ENCODE measurements around the gene EMX2.
"Not testable (repeated sequence)": the region's sequence is repeated elsewhere in the genome, so short reads cannot be mapped to it uniquely, and the experiment has no call there.

EMX2 gene

GRCh38 chr10:117542706-117543224, at the start of gene EMX2:
EMX2 (plus strand) TSS chr10:117542746; CDS start chr10:117543268, 522 bp downstream.
- in situ Hi-C loops (cut with HindIII; ENCODE audit: low pct_ligation_motif_present, low pct_unique_long_range_greater_than_20kb, low sequenced_read_pairs) = no loop called here
- DNase-seq = no peak

GRCh38 chr10:117496031-117496430, 46.5 kb upstream of the EMX2 start:
- in situ Hi-C loops (cut with HindIII; ENCODE audit: low pct_ligation_motif_present, low pct_unique_long_range_greater_than_20kb, low sequenced_read_pairs) = no loop called here
- no peak for DNase-seq

- peak; percentile 75 for DNase-seq
- in situ Hi-C loops (cut with HindIII; ENCODE audit: low pct_ligation_motif_present, low pct_unique_long_range_greater_than_20kb, low sequenced_read_pairs) = no loop called here
These were observed 45.9 kb upstream of the EMX2 start for GRCh38 chr10:117496616-117497028.

- no peak for DNase-seq
- in situ Hi-C loops (cut with HindIII; ENCODE audit: low pct_ligation_motif_present, low pct_unique_long_range_greater_than_20kb, low sequenced_read_pairs) = no loop called here
These were observed 44.8 kb upstream of the EMX2 start for GRCh38 chr10:117497736-117498135.

- no peak for DNase-seq
- in situ Hi-C loops (cut with HindIII; ENCODE audit: low pct_ligation_motif_present, low pct_unique_long_range_greater_than_20kb, low sequenced_read_pairs) = no loop called here
These were observed 43.1 kb upstream of the EMX2 start for GRCh38 chr10:117499248-117500105.

- in situ Hi-C loops (cut with HindIII; ENCODE audit: low pct_ligation_motif_present, low pct_unique_long_range_greater_than_20kb, low sequenced_read_pairs) = no loop called here
- no peak for DNase-seq
These were observed 42.1 kb upstream of the EMX2 start for GRCh38 chr10:117500456-117500855.

- DNase-seq = no peak
- in situ Hi-C loops (cut with HindIII; ENCODE audit: low pct_ligation_motif_present, low pct_unique_long_range_greater_than_20kb, low sequenced_read_pairs) = no loop called here
These were observed 41.0 kb upstream of the EMX2 start for GRCh38 chr10:117501460-117502035.

GRCh38 chr10:117502421-117503243, 39.9 kb upstream of the EMX2 start:
- in situ Hi-C loops (cut with HindIII; ENCODE audit: low pct_ligation_motif_present, low pct_unique_long_range_greater_than_20kb, low sequenced_read_pairs) = no loop called here
- DNase-seq = no peak

- DNase-seq = no peak
- in situ Hi-C loops (cut with HindIII; ENCODE audit: low pct_ligation_motif_present, low pct_unique_long_range_greater_than_20kb, low sequenced_read_pairs) = no loop called here
These were observed 39.0 kb upstream of the EMX2 start for GRCh38 chr10:117503244-117504205.

GRCh38 chr10:117504562-117504961, 38.0 kb upstream of the EMX2 start:
- no peak for DNase-seq
- in situ Hi-C loops (cut with HindIII; ENCODE audit: low pct_ligation_motif_present, low pct_unique_long_range_greater_than_20kb, low sequenced_read_pairs) = no loop called here

GRCh38 chr10:117507081-117507480, 35.5 kb upstream of the EMX2 start:
- DNase-seq; in situ Hi-C loops (cut with HindIII; ENCODE audit: low pct_ligation_motif_present, low pct_unique_long_range_greater_than_20kb, low sequenced_read_pairs): not testable (repeated sequence)

GRCh38 chr10:117509573-117509972, 33.0 kb upstream of the EMX2 start:
- in situ Hi-C loops (cut with HindIII; ENCODE audit: low pct_ligation_motif_present, low pct_unique_long_range_greater_than_20kb, low sequenced_read_pairs) = no loop called here
- no peak for DNase-seq

- in situ Hi-C loops (cut with HindIII; ENCODE audit: low pct_ligation_motif_present, low pct_unique_long_range_greater_than_20kb, low sequenced_read_pairs) = no loop called here
- DNase-seq = no peak
These were observed 30.8 kb upstream of the EMX2 start for GRCh38 chr10:117511601-117512390.

GRCh38 chr10:117514971-117515370, 27.6 kb upstream of the EMX2 start:
- in situ Hi-C loops (cut with HindIII; ENCODE audit: low pct_ligation_motif_present, low pct_unique_long_range_greater_than_20kb, low sequenced_read_pairs) = no loop called here
- DNase-seq = no peak

- in situ Hi-C loops (cut with HindIII; ENCODE audit: low pct_ligation_motif_present, low pct_unique_long_range_greater_than_20kb, low sequenced_read_pairs) = no loop called here
- DNase-seq = no peak
These were observed 25.9 kb upstream of the EMX2 start for GRCh38 chr10:117516681-117517080.

- in situ Hi-C loops (cut with HindIII; ENCODE audit: low pct_ligation_motif_present, low pct_unique_long_range_greater_than_20kb, low sequenced_read_pairs) = no loop called here
- DNase-seq = no peak
These were observed 24.3 kb upstream of the EMX2 start for GRCh38 chr10:117518246-117518645.

GRCh38 chr10:117519286-117519685, 23.3 kb upstream of the EMX2 start:
- DNase-seq = no peak
- in situ Hi-C loops (cut with HindIII; ENCODE audit: low pct_ligation_motif_present, low pct_unique_long_range_greater_than_20kb, low sequenced_read_pairs) = no loop called here
